ENCODE data around the gene ANKRD26. TPM values are rescaled to one million over a fixed set of nuclear protein-coding genes. Genes with fewer than 3 reads are reported as not detected.

ANKRD26 gene
- total and polyA plus RNA-seq, 11 donors = 5.0 to 10.9 (median 9.3) TPM

DNA sequence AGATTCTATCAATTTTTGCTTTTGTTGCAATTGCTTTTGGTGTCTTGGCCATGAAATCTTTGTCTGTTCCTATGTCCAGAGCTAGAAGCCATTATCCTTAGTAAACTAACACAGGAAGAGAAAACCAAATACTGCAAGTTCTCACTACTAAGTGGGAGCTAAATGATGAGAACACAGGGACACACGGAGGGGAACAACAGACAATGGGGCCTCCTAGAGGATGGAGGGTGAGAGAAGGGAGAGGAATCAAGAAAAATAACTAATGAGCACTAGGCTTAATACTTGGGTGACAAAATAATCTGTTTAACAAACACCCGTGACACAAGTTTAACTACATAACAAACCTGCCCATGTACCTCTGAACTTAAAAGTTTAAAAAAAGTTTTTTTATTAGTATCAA lies 78.2 kb downstream of the ANKRD26 start:
- no peaks in the 10 kb centered on the region for H3K9me3 ChIP-seq
- H3K4me1 ChIP-seq = peaks cover 0 to 2% (median 0%) of the 10 kb centered on the region in 12 donors
- WGBS, 4 donors = 79 to 84% (median 83%) methylated on average over 2 of the region's 2 CpGs
- peaks cover 0 to 43% (median 10%) of the 10 kb centered on the region in 9 donors for H3K36me3 ChIP-seq
- no peaks in the 10 kb centered on the region for H3K27me3 ChIP-seq
- no peak overlapping the region for H3K4me3 ChIP-seq
- TF ChIP-seq, protein P1, sequence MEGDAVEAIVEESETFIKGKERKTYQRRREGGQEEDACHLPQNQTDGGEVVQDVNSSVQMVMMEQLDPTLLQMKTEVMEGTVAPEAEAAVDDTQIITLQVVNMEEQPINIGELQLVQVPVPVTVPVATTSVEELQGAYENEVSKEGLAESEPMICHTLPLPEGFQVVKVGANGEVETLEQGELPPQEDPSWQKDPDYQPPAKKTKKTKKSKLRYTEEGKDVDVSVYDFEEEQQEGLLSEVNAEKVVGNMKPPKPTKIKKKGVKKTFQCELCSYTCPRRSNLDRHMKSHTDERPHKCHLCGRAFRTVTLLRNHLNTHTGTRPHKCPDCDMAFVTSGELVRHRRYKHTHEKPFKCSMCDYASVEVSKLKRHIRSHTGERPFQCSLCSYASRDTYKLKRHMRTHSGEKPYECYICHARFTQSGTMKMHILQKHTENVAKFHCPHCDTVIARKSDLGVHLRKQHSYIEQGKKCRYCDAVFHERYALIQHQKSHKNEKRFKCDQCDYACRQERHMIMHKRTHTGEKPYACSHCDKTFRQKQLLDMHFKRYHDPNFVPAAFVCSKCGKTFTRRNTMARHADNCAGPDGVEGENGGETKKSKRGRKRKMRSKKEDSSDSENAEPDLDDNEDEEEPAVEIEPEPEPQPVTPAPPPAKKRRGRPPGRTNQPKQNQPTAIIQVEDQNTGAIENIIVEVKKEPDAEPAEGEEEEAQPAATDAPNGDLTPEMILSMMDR (IDR thresholded peaks at IDR 0.05) = no peak
- TF ChIP-seq POLR2A (IDR thresholded peaks at IDR 0.05) = no peak
- H3K27ac ChIP-seq = no peak overlapping the region
- DNase-seq (no peak), ATAC-seq (no peak)
- intact Hi-C loops (cut with DNase I) = no loop called here

GRCh38 chr10:27020243-27020642 lies 80.1 kb downstream of the ANKRD26 start:
- no peak overlapping the region for H3K4me3 ChIP-seq
- H3K27ac ChIP-seq = no peak overlapping the region
- H3K36me3 ChIP-seq = peaks cover 0 to 36% (median 7%) of the 10 kb centered on the region in 9 donors
- H3K4me1 ChIP-seq = peaks cover 0 to 2% (median 0%) of the 10 kb centered on the region in 12 donors
- no peaks in the 10 kb centered on the region for H3K27me3 ChIP-seq
- intact Hi-C loops (cut with DNase I) = no loop called here
- DNase-seq = peak in 1 of 5 donors; percentile 37
- H3K9me3 ChIP-seq = no peaks in the 10 kb centered on the region
- peak; percentile 79 to 97 (median 87) for ATAC-seq
- 60 to 74% (median 68%) methylated on average over 5 of the region's 5 CpGs for WGBS, 4 donors
- TF ChIP-seq POLR2A (IDR thresholded peaks at IDR 0.05) = no peak
- TF ChIP-seq, protein P1 (IDR thresholded peaks at IDR 0.05) = no peak

- no peaks in the 10 kb centered on the region for H3K27me3 ChIP-seq
- intact Hi-C loops (cut with DNase I) = no loop called here
- WGBS, 4 donors = 33 to 45% (median 43%) methylated on average over 4 of the region's 4 CpGs
- peaks cover 0 to 36% (median 7%) of the 10 kb centered on the region in 9 donors for H3K36me3 ChIP-seq
- no peak overlapping the region for H3K4me3 ChIP-seq
- H3K27ac ChIP-seq = no peak overlapping the region
- H3K9me3 ChIP-seq = no peaks in the 10 kb centered on the region
- DNase-seq (no peak), ATAC-seq (peak in 2 of 4 donors; percentile 55 to 69)
- no peak for TF ChIP-seq POLR2A (IDR thresholded peaks at IDR 0.05)
- TF ChIP-seq, protein P1 (IDR thresholded peaks at IDR 0.05) = no peak
- peaks cover 0 to 2% (median 0%) of the 10 kb centered on the region in 12 donors for H3K4me1 ChIP-seq
Observed at GRCh38 chr10:27019827-27020226, 80.5 kb downstream of the ANKRD26 start.

- Histone ChIP-seq H3K9me3 (peaks cover 0 to 7% (median 0%) of the 10 kb centered on the region in 12 donors), H3K27me3 (no peaks in the 10 kb centered on the region), H3K4me1 (no peaks in the 10 kb centered on the region), H3K4me3 (no peak overlapping the region), H3K36me3 (peaks cover 0 to 12% (median under 1%) of the 10 kb centered on the region in 9 donors), H3K27ac (no peak overlapping the region)
- intact Hi-C loops (cut with DNase I) = no loop called here
- WGBS, 4 donors = 92 to 96% (median 94%) methylated on average over 9 of the region's 9 CpGs
- DNase-seq (no peak), ATAC-seq (no peak)
- TF ChIP-seq, protein P1 (IDR thresholded peaks at IDR 0.05) = no peak
- no peak for TF ChIP-seq POLR2A (IDR thresholded peaks at IDR 0.05)
Observed at GRCh38 chr10:26997610-26998009, 102.7 kb downstream of the ANKRD26 start.

All from heart left ventricle (tissue), 16 donors.